CD4-positive, alpha-beta T cell (primary cell): ENCODE data around the gene LIN7B. TPM values are rescaled to one million over a fixed set of nuclear protein-coding genes. Genes with fewer than 3 reads are reported as not detected.
A peak's percentile ranks its signal among the peaks of the same experiment; 100 is the strongest.
"Not testable (repeated sequence)": the region's sequence is repeated elsewhere in the genome, so short reads cannot be mapped to it uniquely, and the experiment has no call there.

Source experiments
- ATAC-seq: fragments of 200-7000 bp; cut with Tn5 transposase; one replicate; pipeline ENCODE4 v1.10.0; 2022; ENCODE audit warnings: mild to moderate bottlenecking; ENCODE audit not compliant: poor library complexity
- CTCF ChIA-PET: fragments of 350-600 bp; sonication (Branson Sonifier 250); formaldehyde crosslinking; loops from one replicate; lab custom pipeline; 2021; ENCODE audit warnings: antibody characterized with exemption, inconsistent platforms; lab: Charles Lee
- POLR2A ChIA-PET: fragments of 350-600 bp; sonication (Branson Sonifier 250); formaldehyde crosslinking; loops from one replicate; lab custom pipeline; 2021; ENCODE audit warnings: antibody characterized with exemption, inconsistent platforms; lab: Charles Lee
- DNase-seq, 14 experiments: peaks; one replicate each; pipeline ENCODE4 v3.0.0-alpha.2; 2013 to 2020; ENCODE audit warnings: mixed read lengths in 2 of 14
- H3K27ac ChIP-seq, 2 donors: one replicate each; pipeline versions ENCODE4 v1.5.1 to v1.7.0; 2013; ENCODE audit warnings: low read length in 2 of 2, low read depth in 1 of 2, mild to moderate bottlenecking in 1 of 2
- H3K27me3 ChIP-seq, 2 experiments: 1 replicate in 1 of 2; 2 replicates in 1 of 2; pipeline versions ENCODE4 v1.6.1 to v1.7.0; 2013; ENCODE audit warnings: low read length in 2 of 2, control low read depth in 1 of 2, mild to moderate bottlenecking in 1 of 2, moderate library complexity in 1 of 2; ENCODE audit not compliant: insufficient read depth in 2 of 2, control insufficient read depth in 1 of 2
- H3K36me3 ChIP-seq: one replicate; pipeline ENCODE4 v1.6.1; 2013; ENCODE audit warnings: low read length, control low read depth; ENCODE audit not compliant: insufficient read depth
- H3K4me1 ChIP-seq: one replicate; pipeline ENCODE4 v1.6.1; 2013; ENCODE audit warnings: low read length, control low read depth; ENCODE audit not compliant: insufficient read depth
- H3K4me3 ChIP-seq: one replicate; pipeline ENCODE4 v1.5.1; 2013; ENCODE audit warnings: mild to moderate bottlenecking, low read length, moderate library complexity
- H3K9me3 ChIP-seq, 2 experiments: 1 replicate in 1 of 2; 2 replicates in 1 of 2; pipeline versions ENCODE4 v1.6.1 to v1.7.0; 2013; ENCODE audit warnings: low read length in 2 of 2, mild to moderate bottlenecking in 2 of 2, control low read depth in 1 of 2, moderate library complexity in 1 of 2; ENCODE audit not compliant: control insufficient read depth in 1 of 2, insufficient read depth in 1 of 2
- H3K27ac Mint-ChIP-seq: one replicate; pipeline ENCODE4 v1.8.0; 2020; ENCODE audit warnings: mixed read lengths
- H3K27me3 Mint-ChIP-seq: one replicate; pipeline ENCODE4 v1.8.0; 2021; ENCODE audit warnings: mixed read lengths
- H3K36me3 Mint-ChIP-seq: one replicate; pipeline ENCODE4 v1.8.0; 2021; ENCODE audit warnings: low read depth, mixed read lengths
- H3K4me1 Mint-ChIP-seq: one replicate; pipeline ENCODE4 v1.8.0; 2021; ENCODE audit warnings: low read depth, mixed read lengths
- H3K4me3 Mint-ChIP-seq: one replicate; pipeline ENCODE4 v1.8.0; 2020; ENCODE audit warnings: mild to moderate bottlenecking, mixed read lengths
- H3K9me3 Mint-ChIP-seq: one replicate; pipeline ENCODE4 v1.8.0; 2020; ENCODE audit warnings: mixed read lengths
- CTCF ChIP-seq: fragments of 200-600 bp; IDR thresholded peaks from one replicate; pipeline ENCODE4 v1.8.0; 2022; ENCODE audit warnings: antibody characterized with exemption, mild to moderate bottlenecking
- intact Hi-C, 2 experiments: fragments of 100-400 bp; cut with DNase I in 1 of 2; cut with micrococcal nuclease in 1 of 2; formaldehyde crosslinking; loops; one replicate each; pipeline versions ENCODE4 v1.15.1 to v1.9.0; 2023 to 2025; cut with DNase I, micrococcal nuclease
- total RNA-seq, 174 experiments: library from RNA in 2 of 174; stranded (reverse) in 2 of 174; gene quantifications; one replicate each; pipeline ENCODE4 v1.2.3 and lab custom pipeline; 2021 to 2026

Gene LIN7B
- total RNA-seq, 2 experiments from 2014 or later, result 6.4 to 6.6 TPM

GRCh38 chr19:49074869-49075268 lies 39.3 kb upstream of the LIN7B start:
- H3K4me3 ChIP-seq, H3K27ac Mint-ChIP-seq, H3K36me3 ChIP-seq, ATAC-seq, H3K9me3 Mint-ChIP-seq, H3K27ac ChIP-seq, intact Hi-C loops, H3K36me3 Mint-ChIP-seq, POLR2A ChIA-PET, H3K4me1 ChIP-seq, H3K4me3 Mint-ChIP-seq: not testable (repeated sequence)
- peak in 2 of 14 experiments; percentile 26 to 33 for DNase-seq
- CTCF ChIA-PET, result interaction anchor here (1.1 to 1.7 kb wide), 2 partner anchors 39 to 81 kb away, joined by 3 to 5 read pairs; partner anchors contain the start of genes GYS1, LIN7B and RUVBL2
- Mint-ChIP-seq H3K27me3 (peaks cover 59% of the 10 kb centered on the region), H3K4me1 (peaks cover 11% of the 10 kb centered on the region)
- H3K27me3 ChIP-seq, result peaks cover 25 to 39% of the 10 kb centered on the region in 2 experiments
- peak; percentile 40 for TF ChIP-seq CTCF
- H3K9me3 ChIP-seq, result peaks cover 0 to 21% of the 10 kb centered on the region in 2 experiments

- no peak overlapping the region for H3K27ac ChIP-seq
- Mint-ChIP-seq H3K36me3 (peaks cover 7% of the 10 kb centered on the region), H3K27me3 (peaks cover 23% of the 10 kb centered on the region), H3K27ac (no peak overlapping the region), H3K4me3 (no peak overlapping the region), H3K9me3 (no peaks in the 10 kb centered on the region), H3K4me1 (peaks cover 8% of the 10 kb centered on the region)
- no peaks in the 10 kb centered on the region for H3K9me3 ChIP-seq
- H3K27me3 ChIP-seq, result peaks cover 4 to 6% of the 10 kb centered on the region in 2 experiments
- no peak for TF ChIP-seq CTCF
- DNase-seq, result no peak
- POLR2A ChIA-PET, result no interaction called here
- intact Hi-C loops, result loop anchor here in 1 of 2 experiments (5.0 to 10.0 kb wide), 3 partner anchors 83 to 1724 kb away; partner anchors contain the start of gene RPL13A
- CTCF ChIA-PET, result no interaction called here
- H3K4me3 ChIP-seq, result no peak overlapping the region
- peaks cover 8% of the 10 kb centered on the region for H3K4me1 ChIP-seq
- ATAC-seq, result no peak
- H3K36me3 ChIP-seq, result no peaks in the 10 kb centered on the region
These were observed 33.8 kb upstream of the LIN7B start for GRCh38 chr19:49080392-49080791.

- H3K4me1 Mint-ChIP-seq, result peaks cover 14% of the 10 kb centered on the region
- Histone ChIP-seq H3K4me3 (no peak overlapping the region), H3K9me3 (no peaks in the 10 kb centered on the region), H3K27ac (no peak overlapping the region), H3K27me3 (peaks cover 2 to 3% of the 10 kb centered on the region in 2 experiments), H3K4me1 (peaks cover 16% of the 10 kb centered on the region), H3K36me3 (no peaks in the 10 kb centered on the region)
- TF ChIP-seq CTCF, result no peak
- no peaks in the 10 kb centered on the region for H3K9me3 Mint-ChIP-seq
- no peak overlapping the region for H3K4me3 Mint-ChIP-seq
- intact Hi-C loops, result loop anchor here in 1 of 2 experiments (5.0 to 10.0 kb wide), 3 partner anchors 84 to 1724 kb away; partner anchors contain the start of gene RPL13A
- ATAC-seq, result no peak
- ChIA-PET CTCF (no interaction called here), POLR2A (no interaction called here)
- H3K27ac Mint-ChIP-seq, result no peak overlapping the region
- peaks cover 16% of the 10 kb centered on the region for H3K36me3 Mint-ChIP-seq
- peaks cover 14% of the 10 kb centered on the region for H3K27me3 Mint-ChIP-seq
- no peak for DNase-seq
These were observed 32.9 kb upstream of the LIN7B start for GRCh38 chr19:49081273-49081672.
